Tibial artery (tissue), 4 donors: Measurements from ENCODE around the gene SPDYC.

Source experiments
- DNase-seq, 2 donors: peaks; one replicate each; pipeline ENCODE4 v3.0.0-alpha.2; 2019
- H3K27ac ChIP-seq, 2 donors: fragments of 200-600 bp; sonication (generic) in 1 of 2; 1 replicate in 1 of 2; 2 replicates in 1 of 2; pipeline ENCODE4 v1.5.1; 2018 to 2019; ENCODE audit warnings: mild to moderate bottlenecking in 1 of 2
- H3K27me3 ChIP-seq, 2 donors: fragments of 200-600 bp; sonication (generic) in 1 of 2; one replicate each; pipeline versions ENCODE4 v1.5.1 to v1.6.0; 2016 to 2019
- H3K36me3 ChIP-seq, 3 donors: fragments of 200-600 bp; sonication (generic) in 2 of 3; one replicate each; pipeline ENCODE4 v1.5.1; 2016 to 2019; ENCODE audit warnings: mild to moderate bottlenecking in 2 of 3
- H3K4me1 ChIP-seq, 4 donors: fragments of 200-600 bp; sonication (generic) in 2 of 4; 1 replicate in 3 of 4; 2 replicates in 1 of 4; pipeline ENCODE4 v1.5.1; 2016 to 2019
- H3K4me3 ChIP-seq, 2 donors: fragments of 200-600 bp; sonication (generic) in 1 of 2; 1 replicate in 1 of 2; 2 replicates in 1 of 2; pipeline ENCODE4 v1.5.1; 2018 to 2019; ENCODE audit warnings: mild to moderate bottlenecking in 2 of 2
- H3K9me3 ChIP-seq, 3 donors: fragments of 200-600 bp; sonication (generic) in 1 of 3; one replicate each; pipeline ENCODE4 v1.5.1; 2016 to 2019
- CTCF ChIP-seq, 2 experiments: fragments of 200-600 bp in 1 of 2; fragments of 450-650 bp in 1 of 2; IDR thresholded peaks; one replicate each; pipeline ENCODE4 v1.5.1; 2017 to 2019; ENCODE audit warnings: antibody characterized with exemption in 2 of 2, mild to moderate bottlenecking in 1 of 2, moderate library complexity in 1 of 2
- intact Hi-C: fragments of 100-400 bp; cut with DNase I; formaldehyde crosslinking; loops from one replicate; pipeline ENCODE4 v1.15.0; 2023; ENCODE audit warnings: low total_unique reads

SPDYC gene

GRCh38 chr11:65185869-65186341, 15.9 kb downstream of the SPDYC start:
- intact Hi-C loops = no loop called here
- peaks cover 37 to 68% (median 51%) of the 10 kb centered on the region in 3 donors for H3K36me3 ChIP-seq
- H3K4me1 ChIP-seq = peaks cover 0 to 30% (median 16%) of the 10 kb centered on the region in 4 donors
- H3K4me3 ChIP-seq = no peak overlapping the region
- H3K27ac ChIP-seq = no peak overlapping the region
- TF ChIP-seq CTCF (IDR thresholded peaks at IDR 0.05) = no peak
- H3K27me3 ChIP-seq = no peaks in the 10 kb centered on the region
- no peaks in the 10 kb centered on the region for H3K9me3 ChIP-seq
- DNase-seq = no peak

- Histone ChIP-seq H3K4me3 (no peak overlapping the region), H3K27me3 (no peaks in the 10 kb centered on the region), H3K27ac (no peak overlapping the region), H3K4me1 (peaks cover 0 to 28% (median 14%) of the 10 kb centered on the region in 4 donors), H3K36me3 (peaks cover 44 to 76% (median 51%) of the 10 kb centered on the region in 3 donors), H3K9me3 (no peaks in the 10 kb centered on the region)
- intact Hi-C loops = no loop called here
- no peak for DNase-seq
- TF ChIP-seq CTCF (IDR thresholded peaks at IDR 0.05) = no peak
These were observed 16.7 kb downstream of the SPDYC start for GRCh38 chr11:65186701-65187100.

GRCh38 chr11:65187146-65187675, 17.2 kb downstream of the SPDYC start:
- Histone ChIP-seq H3K4me1 (peaks cover 0 to 24% (median 14%) of the 10 kb centered on the region in 4 donors), H3K9me3 (no peaks in the 10 kb centered on the region), H3K27me3 (no peaks in the 10 kb centered on the region), H3K27ac (no peak overlapping the region), H3K36me3 (peaks cover 49 to 81% (median 51%) of the 10 kb centered on the region in 3 donors), H3K4me3 (no peak overlapping the region)
- intact Hi-C loops = no loop called here
- no peak for DNase-seq
- TF ChIP-seq CTCF (IDR thresholded peaks at IDR 0.05) = no peak

GRCh38 chr11:65187971-65188461, 18.0 kb downstream of the SPDYC start:
- Histone ChIP-seq H3K4me1 (peaks cover 0 to 16% (median 7%) of the 10 kb centered on the region in 4 donors), H3K27me3 (no peaks in the 10 kb centered on the region), H3K9me3 (no peaks in the 10 kb centered on the region), H3K27ac (no peak overlapping the region), H3K36me3 (peaks cover 50 to 87% (median 51%) of the 10 kb centered on the region in 3 donors), H3K4me3 (no peak overlapping the region)
- intact Hi-C loops = no loop called here
- no peak for TF ChIP-seq CTCF (IDR thresholded peaks at IDR 0.05)
- DNase-seq = peak in 1 of 2 donors; percentile 62

DNA sequence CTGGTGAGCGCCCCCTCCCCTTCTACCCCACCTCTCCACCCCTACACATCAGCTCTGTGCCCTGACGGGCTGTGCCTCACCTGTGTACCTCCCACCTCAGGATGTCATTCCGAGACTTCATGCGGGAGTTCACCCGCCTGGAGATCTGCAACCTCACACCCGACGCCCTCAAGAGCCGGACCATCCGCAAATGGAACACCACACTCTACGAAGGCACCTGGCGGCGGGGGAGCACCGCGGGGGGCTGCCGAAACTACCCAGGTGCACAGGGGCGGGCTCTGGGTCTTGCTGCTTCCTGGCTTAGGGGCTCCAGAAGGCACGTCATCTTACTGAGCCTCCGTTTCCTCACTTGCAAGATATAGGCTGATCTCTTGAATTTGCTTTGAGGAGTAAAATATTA, 18.5 kb downstream of the SPDYC start:
- Histone ChIP-seq H3K27ac (no peak overlapping the region), H3K36me3 (peaks cover 50 to 92% (median 51%) of the 10 kb centered on the region in 3 donors), H3K4me1 (peaks cover 0 to 11% (median 3%) of the 10 kb centered on the region in 4 donors), H3K27me3 (no peaks in the 10 kb centered on the region), H3K4me3 (no peak overlapping the region), H3K9me3 (no peaks in the 10 kb centered on the region)
- intact Hi-C loops = no loop called here
- DNase-seq = no peak
- no peak for TF ChIP-seq CTCF (IDR thresholded peaks at IDR 0.05)
